HEK293 (cell line): ENCODE results near the gene SEMA3D.

ENCODE experiments used
- CTCF ChIA-PET: fragments of 350-600 bp; formaldehyde crosslinking; extraction: SDS; loops from one replicate; lab custom pipeline; 2021; ENCODE audit warnings: antibody characterized with exemption; lab: Yijun Ruan, JAX
- POLR2A ChIA-PET: fragments of 300-600 bp; formaldehyde crosslinking; extraction: SDS; loops from one replicate; lab custom pipeline; 2020; ENCODE audit warnings: antibody characterized with exemption, inconsistent platforms; lab: Yijun Ruan, JAX
- H3K27ac ChIP-seq: fragments of 200-500 bp; sonication (Bioruptor generic); 2 replicates; pipeline ENCODE4 v1.5.1; 2014; ENCODE audit warnings: low read depth, low read length, control low read depth, inconsistent platforms; ENCODE audit errors: extremely low read depth
- H3K36me3 ChIP-seq, 2 experiments: fragments of 200-500 bp in 1 of 2; sonication (Bioruptor generic) in 1 of 2; 1 replicate in 1 of 2; 2 replicates in 1 of 2; pipeline ENCODE4 v1.5.1; 2014 to 2017; ENCODE audit warnings: inconsistent platforms in 2 of 2, low read length in 2 of 2; ENCODE audit not compliant: control insufficient read depth in 2 of 2, insufficient read depth in 1 of 2
- H3K4me1 ChIP-seq: fragments of 200-500 bp; sonication (Bioruptor generic); 2 replicates; pipeline ENCODE4 v1.5.1; 2014; ENCODE audit warnings: mild to moderate bottlenecking, low read length, inconsistent platforms; ENCODE audit not compliant: control insufficient read depth, insufficient read depth
- H3K4me3 ChIP-seq: 2 replicates; pipeline ENCODE4 v1.5.1; 2011; ENCODE audit warnings: low read depth, mild to moderate bottlenecking, control low read depth, low read length, moderate library complexity
- H3K9me3 ChIP-seq: fragments of 200-500 bp; sonication (Bioruptor generic); 2 replicates; pipeline ENCODE4 v1.5.1; 2014; ENCODE audit warnings: low read depth, low read length, inconsistent platforms; ENCODE audit not compliant: control insufficient read depth, insufficient read depth
- BCL11A ChIP-seq: fragments of 450-650 bp; formaldehyde crosslinking; IDR thresholded peaks from 2 replicates; pipeline ENCODE4 v1.5.1; 2016; ENCODE audit warnings: low read depth, missing biosample characterization, missing genetic modification characterization
- GLIS2 ChIP-seq: fragments of 450-650 bp; formaldehyde crosslinking; IDR thresholded peaks from 2 replicates; pipeline ENCODE4 v1.5.1; 2016; ENCODE audit warnings: missing biosample characterization, missing genetic modification characterization
- KLF16 ChIP-seq: fragments of 450-650 bp; formaldehyde crosslinking; IDR thresholded peaks from 2 replicates; pipeline ENCODE4 v1.5.1; 2017; ENCODE audit warnings: missing biosample characterization, missing genetic modification characterization
- OSR2 ChIP-seq: fragments of 450-650 bp; formaldehyde crosslinking; IDR thresholded peaks from 2 replicates; pipeline ENCODE4 v1.5.1; 2016; ENCODE audit warnings: missing biosample characterization, missing genetic modification characterization
- PRDM1 ChIP-seq: fragments of 450-650 bp; formaldehyde crosslinking; IDR thresholded peaks from 2 replicates; pipeline ENCODE4; 2016; ENCODE audit warnings: missing biosample characterization, missing genetic modification characterization
- ZBTB10 ChIP-seq: fragments of 450-650 bp; formaldehyde crosslinking; IDR thresholded peaks from 2 replicates; pipeline ENCODE4 v1.5.1; 2016; ENCODE audit warnings: missing biosample characterization, missing genetic modification characterization
- ZFP41 ChIP-seq: fragments of 450-650 bp; formaldehyde crosslinking; IDR thresholded peaks from 2 replicates; pipeline ENCODE4 v1.5.1; 2016; ENCODE audit warnings: missing biosample characterization, missing genetic modification characterization, borderline replicate concordance
- ZNF18 ChIP-seq: fragments of 450-650 bp; formaldehyde crosslinking; IDR thresholded peaks from 2 replicates; pipeline ENCODE4 v1.5.1; 2016; ENCODE audit warnings: missing biosample characterization, missing genetic modification characterization
- ZNF335 ChIP-seq: fragments of 450-650 bp; formaldehyde crosslinking; conservative IDR thresholded peaks from 2 replicates; pipeline ENCODE4 v1.5.1; 2016; ENCODE audit warnings: missing biosample characterization, missing genetic modification characterization
- ZNF341 ChIP-seq: fragments of 450-650 bp; formaldehyde crosslinking; IDR thresholded peaks from 2 replicates; pipeline ENCODE4; 2016; ENCODE audit warnings: low read depth, missing biosample characterization, missing genetic modification characterization
- ZNF366 ChIP-seq: fragments of 450-650 bp; formaldehyde crosslinking; conservative IDR thresholded peaks from 2 replicates; pipeline ENCODE4 v1.5.1; 2016; ENCODE audit warnings: missing biosample characterization, missing genetic modification characterization
- ZNF48 ChIP-seq: fragments of 450-650 bp; formaldehyde crosslinking; IDR thresholded peaks from 2 replicates; pipeline ENCODE4 v1.5.1; 2016; ENCODE audit warnings: missing biosample characterization, missing genetic modification characterization
- ZNF518A ChIP-seq: fragments of 450-650 bp; formaldehyde crosslinking; conservative IDR thresholded peaks from 2 replicates; pipeline ENCODE4 v1.5.1; 2016; ENCODE audit warnings: low read depth, missing biosample characterization, missing genetic modification characterization
- ZNF555 ChIP-seq: fragments of 450-650 bp; formaldehyde crosslinking; conservative IDR thresholded peaks from 2 replicates; pipeline ENCODE4 v1.5.1; 2017; ENCODE audit warnings: missing biosample characterization, mild to moderate bottlenecking, missing genetic modification characterization, inconsistent platforms
- ZNF704 ChIP-seq: fragments of 450-650 bp; formaldehyde crosslinking; IDR thresholded peaks from 2 replicates; pipeline ENCODE4 v1.5.1; 2016; ENCODE audit warnings: missing biosample characterization, missing genetic modification characterization
- ZNF776 ChIP-seq: fragments of 450-650 bp; formaldehyde crosslinking; IDR thresholded peaks from 2 replicates; pipeline ENCODE4 v1.5.0; 2017; ENCODE audit warnings: missing biosample characterization, missing genetic modification characterization, borderline replicate concordance
- ZNF837 ChIP-seq: fragments of 450-650 bp; formaldehyde crosslinking; IDR thresholded peaks from 2 replicates; pipeline ENCODE4 v1.5.1; 2016; ENCODE audit warnings: missing biosample characterization, missing genetic modification characterization
- TF ChIP-seq, protein P1 (sequence below): fragments of 450-650 bp; formaldehyde crosslinking; IDR thresholded peaks from 2 replicates; pipeline ENCODE4 v1.5.0; 2017; ENCODE audit warnings: missing biosample characterization, missing genetic modification characterization, borderline replicate concordance
- TF ChIP-seq, protein P2 (sequence below): fragments of 450-650 bp; formaldehyde crosslinking; IDR thresholded peaks from 2 replicates; pipeline ENCODE4 v1.5.1; 2016; ENCODE audit warnings: missing biosample characterization, missing genetic modification characterization

Gene SEMA3D

DNA sequence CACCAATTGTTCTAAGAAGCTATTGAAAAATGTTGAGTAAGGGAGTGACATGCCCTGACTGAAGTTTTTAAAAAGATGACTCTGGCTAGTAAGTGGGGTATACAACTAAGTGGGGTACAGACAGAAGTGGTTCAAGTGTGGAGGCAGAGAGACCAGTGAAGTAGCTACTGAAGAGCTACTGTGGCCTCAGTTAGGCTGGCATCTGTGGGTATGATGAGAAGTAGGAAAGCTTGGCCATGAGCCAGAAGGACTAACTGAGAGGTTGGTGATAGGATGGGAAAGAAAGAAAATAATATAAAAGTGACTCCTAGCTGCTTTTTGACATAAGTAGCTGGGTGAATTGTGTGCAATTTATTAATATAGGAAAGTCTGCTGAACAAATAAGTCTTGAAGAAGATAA, 176.6 kb downstream of the SEMA3D start:
- Histone ChIP-seq H3K27ac (no peak overlapping the region), H3K4me3 (no peak overlapping the region), H3K36me3 (no peaks in the 10 kb centered on the region; a peak in 1 of 3 replicates), H3K4me1 (no peaks in the 10 kb centered on the region)
- ChIA-PET POLR2A (no interaction called here), CTCF (interaction anchor here (1.2 kb wide), 1 partner anchor 12 kb away, joined by 3 read pairs; no protein-coding TSS in a partner anchor)
- TF ChIP-seq ZNF837 (tag by site-specific recombination), result no peak
- TF ChIP-seq ZNF555 (tag by site-specific recombination), result no peak
- TF ChIP-seq, protein P1, sequence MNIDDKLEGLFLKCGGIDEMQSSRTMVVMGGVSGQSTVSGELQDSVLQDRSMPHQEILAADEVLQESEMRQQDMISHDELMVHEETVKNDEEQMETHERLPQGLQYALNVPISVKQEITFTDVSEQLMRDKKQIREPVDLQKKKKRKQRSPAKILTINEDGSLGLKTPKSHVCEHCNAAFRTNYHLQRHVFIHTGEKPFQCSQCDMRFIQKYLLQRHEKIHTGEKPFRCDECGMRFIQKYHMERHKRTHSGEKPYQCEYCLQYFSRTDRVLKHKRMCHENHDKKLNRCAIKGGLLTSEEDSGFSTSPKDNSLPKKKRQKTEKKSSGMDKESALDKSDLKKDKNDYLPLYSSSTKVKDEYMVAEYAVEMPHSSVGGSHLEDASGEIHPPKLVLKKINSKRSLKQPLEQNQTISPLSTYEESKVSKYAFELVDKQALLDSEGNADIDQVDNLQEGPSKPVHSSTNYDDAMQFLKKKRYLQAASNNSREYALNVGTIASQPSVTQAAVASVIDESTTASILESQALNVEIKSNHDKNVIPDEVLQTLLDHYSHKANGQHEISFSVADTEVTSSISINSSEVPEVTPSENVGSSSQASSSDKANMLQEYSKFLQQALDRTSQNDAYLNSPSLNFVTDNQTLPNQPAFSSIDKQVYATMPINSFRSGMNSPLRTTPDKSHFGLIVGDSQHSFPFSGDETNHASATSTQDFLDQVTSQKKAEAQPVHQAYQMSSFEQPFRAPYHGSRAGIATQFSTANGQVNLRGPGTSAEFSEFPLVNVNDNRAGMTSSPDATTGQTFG (tag by site-specific recombination), result no peak
- TF ChIP-seq ZNF335 (tag by site-specific recombination), result no peak
- TF ChIP-seq ZNF341, result no peak
- no peak for TF ChIP-seq ZNF18 (tag by site-specific recombination)
- TF ChIP-seq PRDM1 (tag by site-specific recombination), result no peak
- TF ChIP-seq OSR2 (tag by site-specific recombination), result peak; percentile 21; the same call in 1 of the 2 replicates
- no peak for TF ChIP-seq ZNF776 (tag by site-specific recombination)
- TF ChIP-seq, all 188 proteins: peak for 1
- no peaks in the 10 kb centered on the region for H3K9me3 ChIP-seq

DNA sequence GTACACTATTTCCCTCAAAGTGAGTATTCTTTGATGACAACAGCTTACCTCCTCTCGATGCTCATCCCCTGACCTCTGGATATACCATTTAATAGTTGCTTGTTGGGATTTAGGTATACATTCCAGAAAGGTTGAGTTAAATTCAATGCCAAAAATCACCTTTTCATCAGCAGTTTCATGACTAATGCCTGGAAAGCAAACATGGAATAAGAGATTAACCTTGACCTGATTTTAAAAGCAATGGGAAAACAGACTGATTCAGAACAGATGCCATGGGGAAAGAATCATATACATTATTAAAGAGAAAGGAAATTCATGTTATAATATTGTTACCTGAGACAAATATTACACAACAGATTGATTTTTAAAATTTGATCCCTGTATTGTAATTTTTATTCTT, 180.1 kb downstream of the SEMA3D start:
- CTCF ChIA-PET, result no interaction called here
- Histone ChIP-seq H3K4me3 (no peak overlapping the region), H3K36me3 (no peaks in the 10 kb centered on the region; a peak in 1 of 3 replicates), H3K4me1 (peaks cover 17% of the 10 kb centered on the region), H3K27ac (no peak overlapping the region), H3K9me3 (no peaks in the 10 kb centered on the region)
- POLR2A ChIA-PET, result no interaction called here
- TF ChIP-seq ZNF518A (tag by site-specific recombination) (no peak), BCL11A (tag by site-specific recombination) (no peak), ZFP41 (tag by site-specific recombination) (no peak), GLIS2 (tag by site-specific recombination) (no peak), ZNF48 (tag by site-specific recombination) (no peak), ZNF366 (tag by site-specific recombination) (no peak), KLF16 (tag by site-specific recombination) (no peak), ZNF704 (tag by site-specific recombination) (no peak), ZBTB10 (tag by site-specific recombination) (no peak)
- TF ChIP-seq, protein P2, sequence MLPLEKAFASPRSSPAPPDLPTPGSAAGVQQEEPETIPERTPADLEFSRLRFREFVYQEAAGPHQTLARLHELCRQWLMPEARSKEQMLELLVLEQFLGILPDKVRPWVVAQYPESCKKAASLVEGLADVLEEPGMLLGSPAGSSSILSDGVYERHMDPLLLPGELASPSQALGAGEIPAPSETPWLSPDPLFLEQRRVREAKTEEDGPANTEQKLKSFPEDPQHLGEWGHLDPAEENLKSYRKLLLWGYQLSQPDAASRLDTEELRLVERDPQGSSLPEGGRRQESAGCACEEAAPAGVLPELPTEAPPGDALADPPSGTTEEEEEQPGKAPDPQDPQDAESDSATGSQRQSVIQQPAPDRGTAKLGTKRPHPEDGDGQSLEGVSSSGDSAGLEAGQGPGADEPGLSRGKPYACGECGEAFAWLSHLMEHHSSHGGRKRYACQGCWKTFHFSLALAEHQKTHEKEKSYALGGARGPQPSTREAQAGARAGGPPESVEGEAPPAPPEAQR, result no peak
